Stimulated activated CD4-positive, alpha-beta T cell treated with anti-CD3 and anti-CD28 coated beads, Interleukin-2, amount 100 ng/mL, for 48 hours (primary cell): ENCODE measurements around the gene FAM120A.
"Not testable (repeated sequence)": the region's sequence is repeated elsewhere in the genome, so short reads cannot be mapped to it uniquely, and the experiment has no call there.

Experiments used
- DNase-seq, 2 donors: peaks; one replicate each; pipeline ENCODE4 v3.0.0-alpha.2; 2020

Gene FAM120A

GRCh38 chr9:93450945-93451815 is at the start of gene FAM120A:
FAM120A (plus strand) TSS chr9:93451685; CDS start chr9:93451916, 231 bp downstream.
- DNase-seq, result peak; percentile 51 to 62

- no peak for DNase-seq
Measured at GRCh38 chr9:93406371-93406770, 45.1 kb upstream of the FAM120A start.

DNA sequence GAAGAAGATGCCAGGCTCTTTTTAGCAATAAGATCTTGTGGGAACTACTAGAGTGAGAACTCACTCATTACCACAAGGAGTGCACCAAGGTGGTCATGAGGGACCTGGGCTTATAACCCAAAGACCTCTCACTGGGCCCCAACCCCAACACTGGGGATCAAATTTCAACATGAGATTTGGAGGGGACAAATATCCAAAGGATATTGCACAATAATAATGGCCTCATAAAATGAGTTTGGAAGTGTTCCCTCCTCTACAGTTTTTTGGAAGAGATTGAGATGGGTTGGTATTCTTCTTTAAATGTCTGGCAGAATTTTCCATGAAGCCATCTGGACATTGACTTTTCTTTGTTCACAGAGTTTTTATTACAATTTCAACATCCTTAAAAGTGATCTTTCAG is 38.0 kb upstream of the FAM120A start:
- DNase-seq, result no peak

- no peak for DNase-seq
Measured at GRCh38 chr9:93415176-93415690, 36.3 kb upstream of the FAM120A start.

DNA sequence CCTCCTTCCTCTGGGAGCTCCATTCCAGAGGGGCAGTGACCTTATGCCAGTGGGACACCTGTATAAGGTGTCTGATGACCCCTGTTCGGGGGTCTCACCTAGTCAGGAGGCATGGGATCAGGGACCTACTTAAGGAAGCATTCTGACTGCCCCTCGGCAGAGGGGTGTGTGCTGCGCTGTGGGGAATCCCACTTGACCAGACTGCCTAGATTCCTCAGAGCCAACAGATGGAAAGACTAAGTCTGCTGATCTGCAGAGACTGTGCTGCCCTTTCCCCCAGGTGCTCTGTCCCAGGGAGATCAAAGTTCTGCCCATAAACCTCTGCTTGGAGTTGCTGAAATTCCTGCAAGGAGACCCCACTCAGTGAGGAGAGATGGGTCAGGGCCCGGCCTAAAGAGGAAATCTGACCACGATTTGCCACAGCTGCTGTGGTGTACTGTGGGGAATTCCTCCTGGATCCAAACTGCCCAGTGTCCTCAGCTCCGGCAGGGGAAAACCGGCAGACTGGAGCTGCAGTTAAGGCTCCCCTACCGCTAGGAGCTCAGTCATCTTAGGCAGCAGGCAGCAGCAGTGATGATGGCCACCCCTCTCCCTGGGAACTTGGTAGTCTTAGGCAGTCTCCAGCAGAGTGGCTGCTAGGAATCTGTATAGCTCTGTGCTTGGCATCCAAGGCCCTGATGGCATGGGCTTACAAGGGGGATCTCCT is 34.8 kb upstream of the FAM120A start:
- no peak for DNase-seq

DNA sequence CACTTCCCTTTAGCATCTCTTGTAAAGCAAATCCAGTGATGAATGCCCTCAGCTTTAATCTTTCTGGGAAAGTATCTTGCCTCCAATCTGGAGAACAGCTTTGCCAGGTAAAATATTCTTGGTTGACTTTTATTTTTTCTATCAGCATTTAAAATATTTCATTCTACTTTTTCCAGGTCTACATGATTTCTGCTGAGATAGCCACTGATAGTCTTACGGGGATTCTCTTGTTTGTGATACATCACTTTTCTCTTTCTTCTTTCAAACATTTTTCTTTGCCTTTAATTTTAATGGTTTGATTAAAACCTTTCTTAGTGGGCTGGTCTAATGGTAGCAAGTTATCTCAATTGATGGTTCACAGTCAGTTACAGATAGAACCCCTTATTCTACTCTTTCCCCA is 33.9 kb upstream of the FAM120A start:
- no peak for DNase-seq

- DNase-seq, result no peak
Measured at GRCh38 chr9:93419023-93419422, 32.5 kb upstream of the FAM120A start.

GRCh38 chr9:93422977-93423616 is 28.4 kb upstream of the FAM120A start:
- DNase-seq, result no peak

DNA sequence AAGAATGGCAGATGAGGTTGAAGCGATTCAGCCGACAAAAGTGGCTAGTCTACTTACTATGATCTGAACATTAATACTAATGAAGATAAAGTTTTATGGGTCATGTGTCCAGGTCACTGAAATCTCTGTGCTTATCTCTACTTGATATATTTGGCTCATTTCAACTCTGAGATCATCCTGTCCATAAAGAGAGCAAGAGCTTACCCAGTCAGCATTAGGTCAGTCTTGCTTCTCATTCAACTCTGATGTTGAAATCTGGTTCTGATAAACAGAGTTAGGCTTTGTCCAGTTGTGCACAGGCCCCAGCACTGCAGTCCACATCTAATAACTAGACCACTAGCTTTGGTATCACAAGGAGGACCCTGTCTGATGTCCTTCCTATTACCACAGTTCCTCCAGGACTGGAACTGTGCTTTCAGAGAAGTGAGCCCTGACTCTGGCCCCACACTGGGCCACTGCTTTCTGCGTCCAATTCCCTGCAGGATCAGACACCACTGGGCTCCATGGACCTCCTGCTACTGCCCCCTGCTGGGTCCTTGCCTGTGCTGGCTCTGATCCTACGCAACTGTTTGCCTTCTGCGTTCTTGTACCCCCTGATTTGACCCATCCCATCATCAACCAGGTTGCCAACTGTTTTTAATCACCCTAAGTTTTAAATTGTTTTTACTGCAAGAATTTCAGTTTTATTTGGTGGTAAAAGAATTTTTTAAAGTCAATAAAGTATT is 23.7 kb upstream of the FAM120A start:
- DNase-seq, result no peak

DNA sequence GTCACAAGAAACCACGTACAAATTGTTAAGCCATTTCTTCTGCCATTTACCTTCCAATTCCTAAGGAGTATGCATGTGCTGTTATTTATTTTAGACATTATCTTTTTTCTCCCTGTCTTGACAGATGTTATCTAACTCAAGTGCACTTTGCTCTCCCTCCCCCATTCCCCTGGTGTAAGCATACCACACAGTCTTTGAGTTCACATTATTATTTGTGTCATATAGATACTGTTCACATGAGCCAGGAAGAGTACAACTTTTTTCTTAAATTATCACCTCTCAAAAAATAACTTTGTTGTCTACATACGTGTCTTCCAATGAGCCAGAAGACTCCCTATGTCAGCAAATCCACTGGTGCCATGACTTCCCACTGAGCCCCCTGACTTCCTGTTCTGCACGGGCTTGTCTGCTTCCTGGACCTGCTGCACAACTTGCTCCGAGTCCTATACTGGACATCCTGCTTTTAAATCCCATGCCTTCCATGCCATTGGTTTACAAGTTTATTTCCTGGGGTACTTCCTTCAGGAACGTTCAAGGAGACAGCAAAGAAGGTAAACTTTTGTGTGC is 19.9 kb upstream of the FAM120A start:
- DNase-seq, result no peak

DNA sequence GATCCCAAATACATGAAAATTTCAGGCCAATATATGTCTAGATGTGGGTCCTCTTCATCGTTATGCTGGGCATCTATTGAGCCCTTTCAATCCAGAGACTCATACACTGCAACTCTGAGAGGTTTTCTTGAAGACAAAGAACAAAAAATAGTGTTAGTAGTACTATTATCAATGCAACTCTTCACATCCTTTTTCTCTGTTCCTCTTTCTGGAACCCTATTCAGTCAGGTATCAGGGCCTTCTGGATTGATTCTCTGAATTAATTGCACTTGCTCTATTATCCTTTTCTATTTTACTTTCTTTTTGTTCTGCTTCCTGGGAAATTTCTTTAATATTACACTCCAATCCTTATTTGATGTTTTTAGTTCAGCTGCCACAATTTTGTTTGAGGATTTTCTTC is 18.5 kb upstream of the FAM120A start:
- no peak for DNase-seq

GRCh38 chr9:93434056-93434455 is 17.4 kb upstream of the FAM120A start:
- no peak for DNase-seq

GRCh38 chr9:93435386-93435785 is 16.1 kb upstream of the FAM120A start:
- no peak for DNase-seq

DNA sequence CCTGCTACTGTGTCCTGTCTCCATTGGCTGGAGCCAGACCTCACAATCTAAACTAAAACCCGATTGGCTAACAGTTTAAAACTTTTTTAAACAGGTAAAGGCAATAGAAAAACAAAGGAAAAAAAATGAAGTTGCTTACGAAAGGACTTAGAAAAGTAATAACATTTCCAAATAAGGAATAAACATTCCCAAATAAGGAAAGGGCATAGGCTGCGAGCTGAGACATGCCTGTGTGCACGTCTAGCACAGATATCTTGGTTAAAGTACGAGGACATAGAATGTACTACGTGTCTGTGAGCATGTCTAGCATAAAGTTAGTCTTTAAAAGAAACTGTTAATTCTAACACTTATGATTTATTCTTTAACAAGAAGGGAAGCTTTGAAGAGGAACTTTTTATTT is 15.3 kb upstream of the FAM120A start:
- no peak for DNase-seq

GRCh38 chr9:93436655-93437407 is 14.7 kb upstream of the FAM120A start:
- no peak for DNase-seq

- no peak for DNase-seq
Measured at GRCh38 chr9:93437996-93438395, 13.5 kb upstream of the FAM120A start.

DNA sequence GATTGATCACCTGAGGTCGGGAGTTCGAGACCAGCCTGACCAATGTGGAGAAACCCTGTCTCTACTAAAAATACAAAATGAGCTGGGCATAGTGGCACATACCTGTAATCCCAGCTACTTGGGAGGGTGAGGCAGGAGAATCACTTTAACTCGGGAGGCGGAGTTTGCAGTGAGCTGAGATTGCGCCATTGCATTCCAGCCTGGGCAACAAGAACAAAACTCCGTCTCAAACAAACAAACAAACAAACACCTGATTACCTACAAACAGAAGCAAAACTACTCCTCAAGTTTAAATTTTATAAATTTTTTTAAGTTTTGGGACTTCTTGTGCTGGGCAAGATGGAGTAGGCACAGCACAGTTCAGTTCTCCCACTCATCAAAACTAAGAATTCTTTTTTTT is 12.2 kb upstream of the FAM120A start:
- not testable (repeated sequence) for DNase-seq

DNA sequence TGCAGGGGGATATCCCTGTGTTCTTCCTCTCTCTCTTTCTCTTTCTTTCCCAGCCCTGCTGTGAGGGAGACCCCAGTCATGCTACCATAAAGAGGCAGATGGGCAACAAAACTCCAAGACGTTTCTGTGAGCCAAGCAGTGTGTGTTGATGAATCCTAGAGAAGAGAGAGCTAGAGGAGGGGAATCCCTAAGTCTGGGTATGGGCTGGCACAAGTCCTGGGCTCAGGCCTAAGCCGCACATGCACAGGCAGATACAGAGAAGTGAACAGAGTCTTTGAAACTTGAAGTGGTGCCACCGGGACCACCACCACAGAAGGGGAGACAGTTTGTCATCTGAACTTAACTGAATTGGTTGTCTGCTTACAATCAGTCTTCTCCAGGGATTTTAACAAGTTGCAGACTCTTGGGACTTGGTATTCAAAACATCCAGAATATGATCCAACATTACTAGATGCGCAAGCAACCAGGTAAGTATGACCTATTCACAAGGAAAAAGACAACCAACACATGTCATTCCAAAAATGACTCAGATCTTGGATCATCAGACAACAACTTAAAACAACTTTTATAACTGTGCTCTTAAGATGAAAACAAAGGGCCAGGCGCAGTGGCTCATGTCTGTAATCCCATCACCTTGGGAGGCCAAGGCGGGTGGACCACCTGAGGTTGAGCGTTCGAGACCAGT is 10.4 kb upstream of the FAM120A start:
- no peak for DNase-seq

DNA sequence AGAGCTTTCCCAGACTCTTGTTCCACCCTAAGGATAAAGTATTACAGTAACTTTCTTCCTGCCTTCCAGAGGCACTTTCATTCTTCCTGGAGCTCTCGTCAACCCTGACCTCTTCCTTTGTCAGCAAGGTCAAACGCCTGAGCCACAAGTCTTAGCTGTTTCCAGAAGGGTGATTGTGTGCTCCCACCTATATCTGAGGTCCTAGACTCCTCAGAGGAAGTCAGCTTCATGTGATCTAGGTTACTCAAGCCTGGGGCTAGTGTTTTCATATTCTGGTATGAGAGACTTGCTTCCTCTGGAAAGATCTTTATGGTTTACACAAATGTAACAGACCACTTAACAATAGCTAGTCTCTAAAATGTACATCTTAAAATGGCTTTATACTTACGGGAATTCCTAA is 5.4 kb upstream of the FAM120A start:
- DNase-seq, result no peak

DNA sequence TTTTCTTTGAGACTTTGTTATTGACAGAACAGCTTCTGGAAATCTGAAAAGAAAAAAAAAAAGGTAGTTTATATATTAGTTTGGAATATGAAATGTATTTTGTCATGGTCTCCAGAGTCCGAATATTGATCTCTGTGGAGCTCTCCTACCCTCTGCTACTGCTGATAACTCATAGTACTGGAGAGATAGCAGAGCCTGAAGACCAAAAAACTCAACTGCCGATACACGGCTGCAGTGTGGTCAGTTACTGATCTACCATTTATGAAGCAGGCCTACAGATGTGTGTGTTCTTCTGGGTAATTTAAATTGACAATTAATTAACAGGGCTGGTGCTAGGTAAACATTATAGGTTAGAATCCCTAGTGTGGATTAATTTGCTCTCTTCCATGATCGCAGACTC is 3.8 kb upstream of the FAM120A start:
- no peak for DNase-seq
